ENCODE data around the gene HSD11B1.

The HSD11B1 gene

GRCh38 chr1:209741193-209741592, 36.5 kb downstream of the HSD11B1 start:
- no peak for DNase-seq (ENCODE audit: low read depth)
- no peak overlapping the region for H3K4me3 ChIP-seq (ENCODE audit: control insufficient read depth, low read depth, low read length)
- TF ChIP-seq CTCF (IDR thresholded peaks at IDR 0.05; ENCODE audit: control insufficient read depth, insufficient read depth, low read depth, low read length, missing control alignments), result no peak

DNA sequence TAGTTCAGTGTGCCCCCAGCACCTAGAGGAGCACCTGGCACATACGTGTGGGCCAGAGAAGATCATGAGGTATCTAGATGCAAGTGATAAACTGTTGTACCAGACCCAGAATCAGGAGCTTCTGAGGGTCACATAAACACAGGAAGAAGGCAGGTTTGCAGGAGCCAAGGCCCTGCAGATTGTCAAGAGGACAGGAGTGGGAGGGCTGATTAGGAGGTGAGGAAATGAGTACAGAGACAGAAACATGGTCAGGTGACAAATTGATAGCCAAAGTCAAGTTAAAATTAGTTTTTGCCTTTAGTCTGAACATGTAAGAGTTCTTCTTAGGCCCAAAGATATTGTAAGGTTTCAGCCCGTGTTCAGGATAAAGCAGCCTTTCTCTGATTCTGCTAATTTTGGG, 37.2 kb downstream of the HSD11B1 start:
- no peak for TF ChIP-seq CTCF (IDR thresholded peaks at IDR 0.05; ENCODE audit: control insufficient read depth, insufficient read depth, low read depth, low read length, missing control alignments)
- no peak overlapping the region for H3K4me3 ChIP-seq (ENCODE audit: control insufficient read depth, low read depth, low read length)
- DNase-seq (ENCODE audit: low read depth), result no peak

DNA sequence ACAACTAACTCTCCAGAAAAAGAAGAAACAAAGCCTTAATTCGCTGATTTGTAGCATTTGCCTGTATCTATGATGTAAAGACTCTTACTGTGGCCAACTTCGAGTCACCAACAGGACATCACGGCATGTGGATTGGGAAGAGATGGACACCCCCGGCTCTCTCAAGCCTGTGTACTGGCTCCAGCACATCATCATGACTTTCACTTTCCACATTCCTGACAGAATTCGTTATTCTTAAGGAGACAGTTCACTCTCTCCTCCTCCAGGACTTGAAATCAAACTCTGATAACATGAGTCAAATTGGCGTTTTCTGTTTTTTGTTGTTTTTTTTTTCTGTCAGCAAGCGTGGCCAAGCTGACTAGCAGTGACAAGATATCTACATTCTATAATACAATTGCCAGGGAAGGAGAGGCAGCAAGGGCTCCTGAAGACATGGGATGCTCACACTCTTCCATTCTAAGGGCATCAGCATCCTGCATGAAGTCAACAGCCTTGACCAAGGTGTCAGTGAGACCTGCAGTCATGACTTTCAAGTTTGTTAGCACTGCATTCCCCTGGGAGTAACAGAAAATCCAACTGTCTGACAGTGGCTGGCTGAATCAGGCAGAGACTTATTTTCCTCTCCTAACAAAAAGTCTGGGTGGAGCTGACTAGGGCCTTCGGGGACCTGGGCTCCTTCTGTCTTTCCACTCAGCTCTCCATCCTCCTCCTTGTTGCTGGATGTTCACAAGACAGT, 37.9 kb downstream of the HSD11B1 start:
- no peak for TF ChIP-seq CTCF (IDR thresholded peaks at IDR 0.05; ENCODE audit: control insufficient read depth, insufficient read depth, low read depth, low read length, missing control alignments)
- no peak overlapping the region for H3K4me3 ChIP-seq (ENCODE audit: control insufficient read depth, low read depth, low read length)
- DNase-seq (ENCODE audit: low read depth), result peak; percentile 28

DNA sequence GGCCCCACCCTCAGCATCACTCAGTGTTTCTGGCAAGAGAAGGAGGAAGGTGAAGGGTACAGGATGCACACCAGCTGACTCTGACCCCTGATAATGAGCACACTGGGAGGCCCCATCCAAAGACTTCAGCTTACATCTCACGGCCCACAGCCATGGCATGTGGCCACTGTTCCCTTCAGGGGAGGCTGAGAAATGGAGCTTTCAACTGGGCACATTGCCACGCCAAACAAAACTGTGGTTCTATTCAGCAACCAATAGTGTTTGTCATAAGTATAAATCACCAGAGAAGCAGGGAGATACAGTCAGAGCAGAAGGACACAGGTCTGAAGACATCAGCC, 38.5 kb downstream of the HSD11B1 start:
- no peak for TF ChIP-seq CTCF (IDR thresholded peaks at IDR 0.05; ENCODE audit: control insufficient read depth, insufficient read depth, low read depth, low read length, missing control alignments)
- DNase-seq (ENCODE audit: low read depth), result peak; percentile 57
- H3K4me3 ChIP-seq (ENCODE audit: control insufficient read depth, low read depth, low read length), result no peak overlapping the region

GRCh38 chr1:209746451-209747165, 42.0 kb downstream of the HSD11B1 start:
- no peak overlapping the region for H3K4me3 ChIP-seq (ENCODE audit: control insufficient read depth, low read depth, low read length)
- no peak for DNase-seq (ENCODE audit: low read depth)
- no peak for TF ChIP-seq CTCF (IDR thresholded peaks at IDR 0.05; ENCODE audit: control insufficient read depth, insufficient read depth, low read depth, low read length, missing control alignments)

DNA sequence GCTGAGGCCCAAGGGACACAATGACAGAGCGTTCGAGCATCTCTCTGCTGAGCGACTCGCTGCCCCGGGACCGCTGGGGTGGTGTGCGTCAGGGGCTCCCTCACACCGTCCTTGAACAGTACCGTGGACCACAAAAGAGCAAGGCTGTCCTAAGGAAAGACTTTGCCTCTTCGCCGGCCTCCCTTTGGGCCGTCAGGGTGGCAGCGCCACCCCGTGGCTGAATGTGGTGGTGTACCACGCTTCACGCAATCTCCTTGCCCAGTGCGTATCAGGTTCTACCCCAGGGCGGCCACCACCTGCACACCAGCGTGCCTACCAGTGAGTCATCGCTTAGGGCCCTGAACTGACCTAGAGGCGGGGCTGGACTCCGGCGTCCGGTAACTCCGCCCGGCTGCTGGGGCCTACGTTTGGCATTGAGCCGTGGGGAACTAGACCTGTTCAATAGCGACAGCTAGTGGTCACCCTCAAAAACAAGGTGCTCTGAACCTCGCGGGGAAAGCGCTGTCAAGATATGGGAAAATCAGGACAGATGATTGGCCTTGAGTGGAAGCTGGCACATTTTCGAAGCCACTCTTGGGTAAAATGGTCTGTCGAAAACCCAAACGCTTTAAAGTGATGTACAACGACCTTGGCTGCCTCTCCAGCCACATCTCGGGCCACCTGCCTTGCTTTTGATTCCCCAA, 43.1 kb downstream of the HSD11B1 start:
- TF ChIP-seq CTCF (IDR thresholded peaks at IDR 0.05; ENCODE audit: control insufficient read depth, insufficient read depth, low read depth, low read length, missing control alignments), result peak; percentile 82
- DNase-seq (ENCODE audit: low read depth), result peak; percentile 80
- H3K4me3 ChIP-seq (ENCODE audit: control insufficient read depth, low read depth, low read length), result peak overlapping the region; percentile 34

Measured in AG09309 (cell line).